Osteocyte (in vitro differentiated cells): ENCODE data around the gene JMJD7. TPM values are rescaled to one million over a fixed set of nuclear protein-coding genes. Genes with fewer than 3 reads are reported as not detected.

Source experiments
- DNase-seq: peaks from one replicate; pipeline ENCODE4 v3.0.0; 2021; ENCODE audit warnings: mixed read lengths; ENCODE audit not compliant: unreplicated experiment; ENCODE audit errors: extremely low spot score
- H3K27ac Mint-ChIP-seq: one replicate; pipeline ENCODE4 v1.8.0; 2021; ENCODE audit warnings: mild to moderate bottlenecking, mixed read lengths; ENCODE audit not compliant: unreplicated experiment
- H3K27me3 Mint-ChIP-seq: one replicate; pipeline ENCODE4 v1.8.0; 2021; ENCODE audit warnings: mixed read lengths; ENCODE audit not compliant: unreplicated experiment
- H3K36me3 Mint-ChIP-seq: one replicate; pipeline ENCODE4 v1.8.0; 2021; ENCODE audit warnings: mixed read lengths; ENCODE audit not compliant: unreplicated experiment
- H3K4me1 Mint-ChIP-seq: one replicate; pipeline ENCODE4 v1.8.0; 2021; ENCODE audit warnings: mixed read lengths; ENCODE audit not compliant: unreplicated experiment
- H3K4me3 Mint-ChIP-seq: one replicate; pipeline ENCODE4 v1.8.0; 2021; ENCODE audit warnings: mild to moderate bottlenecking, moderate library complexity, mixed read lengths; ENCODE audit not compliant: unreplicated experiment
- H3K9me3 Mint-ChIP-seq: one replicate; pipeline ENCODE4 v1.8.0; 2021; ENCODE audit warnings: mixed read lengths; ENCODE audit not compliant: unreplicated experiment
- CTCF ChIP-seq: fragments of 200-600 bp; sonication (generic); IDR thresholded peaks from 2 replicates; pipeline ENCODE4 v1.5.0; 2021; ENCODE audit warnings: antibody characterized with exemption, mild to moderate bottlenecking, moderate library complexity
- total RNA-seq: library from RNA; stranded (reverse); gene quantifications from 2 replicates; pipeline ENCODE4 v1.2.1, GENCODE V29; 2021

The JMJD7 gene
- total RNA-seq, 1 donor from 2014 or later: 14.0 TPM

GRCh38 chr15:41852736-41853590 is 25.1 kb downstream of the JMJD7 start:
- no peak for TF ChIP-seq CTCF
- Mint-ChIP-seq H3K9me3 (no peaks in the 10 kb centered on the region), H3K4me3 (no peak overlapping the region), H3K27me3 (no peaks in the 10 kb centered on the region), H3K27ac (no peak overlapping the region), H3K4me1 (no peaks in the 10 kb centered on the region), H3K36me3 (peaks cover 5% of the 10 kb centered on the region)
- no peak for DNase-seq

GRCh38 chr15:41853831-41854230 is 25.9 kb downstream of the JMJD7 start:
- Mint-ChIP-seq H3K9me3 (no peaks in the 10 kb centered on the region), H3K4me3 (no peak overlapping the region)
- no peak for TF ChIP-seq CTCF

GRCh38 chr15:41854443-41854842 is 26.6 kb downstream of the JMJD7 start:
- no peaks in the 10 kb centered on the region for H3K9me3 Mint-ChIP-seq
- no peak for TF ChIP-seq CTCF
- DNase-seq: no peak
- H3K27me3 Mint-ChIP-seq: no peaks in the 10 kb centered on the region
- no peak overlapping the region for H3K27ac Mint-ChIP-seq
- H3K36me3 Mint-ChIP-seq: no peaks in the 10 kb centered on the region
- no peak overlapping the region for H3K4me3 Mint-ChIP-seq
- H3K4me1 Mint-ChIP-seq: no peaks in the 10 kb centered on the region

More at GRCh38 chr15:41853831-41854230, 25.9 kb downstream of the JMJD7 start:
- H3K4me1 Mint-ChIP-seq: no peaks in the 10 kb centered on the region
- H3K36me3 Mint-ChIP-seq: no peaks in the 10 kb centered on the region
- H3K27me3 Mint-ChIP-seq: no peaks in the 10 kb centered on the region
- no peak overlapping the region for H3K27ac Mint-ChIP-seq
- DNase-seq: no peak

GRCh38 chr15:41855261-41855961 is 27.5 kb downstream of the JMJD7 start:
- TF ChIP-seq CTCF: no peak
- H3K36me3 Mint-ChIP-seq: no peaks in the 10 kb centered on the region

GRCh38 chr15:41856262-41856661 is 28.4 kb downstream of the JMJD7 start:
- Mint-ChIP-seq H3K4me1 (no peaks in the 10 kb centered on the region), H3K4me3 (no peak overlapping the region), H3K27me3 (no peaks in the 10 kb centered on the region), H3K9me3 (no peaks in the 10 kb centered on the region), H3K27ac (no peak overlapping the region), H3K36me3 (no peaks in the 10 kb centered on the region)
- no peak for TF ChIP-seq CTCF
- DNase-seq: no peak

More at GRCh38 chr15:41855261-41855961, 27.5 kb downstream of the JMJD7 start:
- Mint-ChIP-seq H3K9me3 (no peaks in the 10 kb centered on the region), H3K27ac (no peak overlapping the region), H3K27me3 (no peaks in the 10 kb centered on the region), H3K4me1 (no peaks in the 10 kb centered on the region), H3K4me3 (no peak overlapping the region)
- DNase-seq: no peak
